Fibroblast of the aortic adventitia (primary cell): Measurements from ENCODE around the gene TASL. TPM values are rescaled to one million over a fixed set of nuclear protein-coding genes. Genes with fewer than 3 reads are reported as not detected.
"Not testable (repeated sequence)": the region's sequence is repeated elsewhere in the genome, so short reads cannot be mapped to it uniquely, and the experiment has no call there.

ENCODE experiments used
- DNase-seq: peaks from one replicate; pipeline ENCODE4 v3.0.0-alpha.2; 2010; ENCODE audit warnings: low read depth
- H3K4me3 ChIP-seq: 2 replicates; pipeline ENCODE4 v1.5.1; 2011; ENCODE audit warnings: low read depth, mild to moderate bottlenecking, control low read depth, low read length, moderate library complexity
- CTCF ChIP-seq: IDR thresholded peaks from 2 replicates; pipeline ENCODE4 v1.5.1; 2011; ENCODE audit warnings: mild to moderate bottlenecking, low read length, control low read depth, inconsistent platforms; ENCODE audit not compliant: insufficient read depth
- total RNA-seq: library from RNA; depleted of rRNA; stranded (reverse); fragments of >200 nt; gene quantifications from 2 replicates; pipeline ENCODE4 v1.2.3, GENCODE V29; 2012; ENCODE audit warnings: low replicate concordance

The TASL gene
- total RNA-seq, 1 donor = not detected

GRCh38 chrX:30615229-30615628 is 37.7 kb upstream of the TASL start:
- TF ChIP-seq CTCF = no peak
- DNase-seq = peak; percentile 35

GRCh38 chrX:30613721-30614120 is 36.2 kb upstream of the TASL start:
- no peak overlapping the region for H3K4me3 ChIP-seq
- no peak for DNase-seq
- TF ChIP-seq CTCF = no peak

More at GRCh38 chrX:30615229-30615628, 37.7 kb upstream of the TASL start:
- H3K4me3 ChIP-seq = no peak overlapping the region

- no peak overlapping the region for H3K4me3 ChIP-seq
- no peak for TF ChIP-seq CTCF
- no peak for DNase-seq
These were observed 34.7 kb upstream of the TASL start for GRCh38 chrX:30612250-30612655.

- no peak overlapping the region for H3K4me3 ChIP-seq
- TF ChIP-seq CTCF = no peak
- peak; percentile 14 for DNase-seq
These were observed 32.5 kb upstream of the TASL start for GRCh38 chrX:30610026-30610425.

GRCh38 chrX:30607155-30607554 is 29.6 kb upstream of the TASL start:
- no peak for TF ChIP-seq CTCF
- no peak overlapping the region for H3K4me3 ChIP-seq
- DNase-seq = peak; percentile 8

GRCh38 chrX:30600269-30601176 is 23.0 kb upstream of the TASL start:
- H3K4me3 ChIP-seq, DNase-seq: not testable (repeated sequence)

GRCh38 chrX:30597216-30598012 is 19.8 kb upstream of the TASL start:
- no peak for TF ChIP-seq CTCF
- no peak overlapping the region for H3K4me3 ChIP-seq
- DNase-seq = peak; percentile 9
